Measurements from ENCODE around the gene SLC24A3.
"Not testable (repeated sequence)": the region's sequence is repeated elsewhere in the genome, so short reads cannot be mapped to it uniquely, and the experiment has no call there.

The SLC24A3 gene

GRCh38 chr20:19748681-19749080 is 536.2 kb downstream of the SLC24A3 start:
- Mint-ChIP-seq H3K36me3 (ENCODE audit: low read depth) (no peaks in the 10 kb centered on the region), H3K4me1 (ENCODE audit: low read depth) (peaks cover 39% of the 10 kb centered on the region), H3K27ac (no peak overlapping the region), H3K4me3 (no peak overlapping the region), H3K27me3 (no peaks in the 10 kb centered on the region), H3K9me3 (peaks cover 9% of the 10 kb centered on the region)
- intact Hi-C loops (cut with micrococcal nuclease), result no loop called here

GRCh38 chr20:19749618-19750071 is 537.2 kb downstream of the SLC24A3 start:
- H3K27me3 Mint-ChIP-seq, result no peaks in the 10 kb centered on the region
- H3K4me1 Mint-ChIP-seq (ENCODE audit: low read depth), result peaks cover 40% of the 10 kb centered on the region
- peaks cover 9% of the 10 kb centered on the region for H3K9me3 Mint-ChIP-seq
- intact Hi-C loops (cut with micrococcal nuclease), result no loop called here
- H3K27ac Mint-ChIP-seq, result no peak overlapping the region
- H3K4me3 Mint-ChIP-seq, result no peak overlapping the region
- no peaks in the 10 kb centered on the region for H3K36me3 Mint-ChIP-seq (ENCODE audit: low read depth)

- no peaks in the 10 kb centered on the region for H3K36me3 Mint-ChIP-seq (ENCODE audit: low read depth)
- intact Hi-C loops (cut with micrococcal nuclease), result no loop called here
- peaks cover 9% of the 10 kb centered on the region for H3K9me3 Mint-ChIP-seq
- no peak overlapping the region for H3K4me3 Mint-ChIP-seq
- H3K27me3 Mint-ChIP-seq, result no peaks in the 10 kb centered on the region
- H3K27ac Mint-ChIP-seq, result peak overlapping the region; percentile 84
- H3K4me1 Mint-ChIP-seq (ENCODE audit: low read depth), result peaks cover 40% of the 10 kb centered on the region
Observed at GRCh38 chr20:19750101-19750606, 537.7 kb downstream of the SLC24A3 start.

GRCh38 chr20:19750907-19751636 is 538.6 kb downstream of the SLC24A3 start:
- Mint-ChIP-seq H3K27me3 (peaks cover 1% of the 10 kb centered on the region), H3K36me3 (ENCODE audit: low read depth) (no peaks in the 10 kb centered on the region), H3K9me3 (peaks cover under 1% of the 10 kb centered on the region), H3K4me3 (no peak overlapping the region), H3K27ac (peak overlapping the region; percentile 84), H3K4me1 (ENCODE audit: low read depth) (peaks cover 43% of the 10 kb centered on the region)
- intact Hi-C loops (cut with micrococcal nuclease), result no loop called here

- H3K9me3 Mint-ChIP-seq; intact Hi-C loops (cut with micrococcal nuclease); H3K27me3 Mint-ChIP-seq; H3K4me3 Mint-ChIP-seq: not testable (repeated sequence)
- Mint-ChIP-seq H3K4me1 (ENCODE audit: low read depth) (peaks cover 64% of the 10 kb centered on the region), H3K36me3 (ENCODE audit: low read depth) (peaks cover 17% of the 10 kb centered on the region), H3K27ac (peak overlapping the region; percentile 33)
Observed at GRCh38 chr20:19754201-19754600, 541.8 kb downstream of the SLC24A3 start.

GRCh38 chr20:19756761-19757486 is 544.5 kb downstream of the SLC24A3 start:
- Mint-ChIP-seq H3K36me3 (ENCODE audit: low read depth) (peaks cover 37% of the 10 kb centered on the region), H3K4me3 (peak overlapping the region; percentile 99), H3K27ac (peak overlapping the region; percentile 100), H3K4me1 (ENCODE audit: low read depth) (peaks cover 69% of the 10 kb centered on the region), H3K9me3 (no peaks in the 10 kb centered on the region), H3K27me3 (peaks cover 5% of the 10 kb centered on the region)
- intact Hi-C loops (cut with micrococcal nuclease), result loop anchor here (5.0 kb wide), 1 partner anchor 50 kb away; no protein-coding TSS in a partner anchor

GRCh38 chr20:19757487-19758132 is 545.2 kb downstream of the SLC24A3 start:
- Mint-ChIP-seq H3K27me3 (peaks cover 5% of the 10 kb centered on the region), H3K4me3 (peak overlapping the region; percentile 99), H3K27ac (peak overlapping the region; percentile 100), H3K4me1 (ENCODE audit: low read depth) (peaks cover 69% of the 10 kb centered on the region), H3K36me3 (ENCODE audit: low read depth) (peaks cover 44% of the 10 kb centered on the region), H3K9me3 (no peaks in the 10 kb centered on the region)
- intact Hi-C loops (cut with micrococcal nuclease), result loop anchor here (2.0 to 5.0 kb wide), 2 partner anchors 50 to 65 kb away; no protein-coding TSS in a partner anchor

GRCh38 chr20:19758133-19758500 is 545.7 kb downstream of the SLC24A3 start, which contains the start of gene RIN2:
Gene RIN2, plus strand, starts transcription at chr20:19758258. Its CDS starts 131,344 bp downstream, at chr20:19889602.
- intact Hi-C loops (cut with micrococcal nuclease), result loop anchor here (2.0 to 5.0 kb wide), 2 partner anchors 51 to 65 kb away; no protein-coding TSS in a partner anchor
- peaks cover 65% of the 10 kb centered on the region for H3K4me1 Mint-ChIP-seq (ENCODE audit: low read depth)
- peaks cover 5% of the 10 kb centered on the region for H3K27me3 Mint-ChIP-seq
- peaks cover 48% of the 10 kb centered on the region for H3K36me3 Mint-ChIP-seq (ENCODE audit: low read depth)
- H3K4me3 Mint-ChIP-seq, result peak within 1 kb of the TSS; percentile 99
- H3K9me3 Mint-ChIP-seq, result no peaks in the 10 kb centered on the region
- peak within 1 kb of the TSS; percentile 100 for H3K27ac Mint-ChIP-seq

- peaks cover 59% of the 10 kb centered on the region for H3K4me1 Mint-ChIP-seq (ENCODE audit: low read depth)
- H3K27me3 Mint-ChIP-seq, result peaks cover 5% of the 10 kb centered on the region
- intact Hi-C loops (cut with micrococcal nuclease), result loop anchor here (2.0 to 5.0 kb wide), 2 partner anchors 51 to 66 kb away; no protein-coding TSS in a partner anchor
Observed at GRCh38 chr20:19758501-19759331, 546.3 kb downstream of the SLC24A3 start.

GRCh38 chr20:19760371-19760721 is 547.9 kb downstream of the SLC24A3 start:
- Mint-ChIP-seq H3K4me3 (no peak overlapping the region), H3K27me3 (peaks cover 5% of the 10 kb centered on the region), H3K27ac (peak overlapping the region; percentile 100), H3K36me3 (ENCODE audit: low read depth) (peaks cover 48% of the 10 kb centered on the region), H3K9me3 (no peaks in the 10 kb centered on the region), H3K4me1 (ENCODE audit: low read depth) (peaks cover 62% of the 10 kb centered on the region)
- intact Hi-C loops (cut with micrococcal nuclease), result no loop called here

More at GRCh38 chr20:19758501-19759331, 546.3 kb downstream of the SLC24A3 start:
- Mint-ChIP-seq H3K36me3 (ENCODE audit: low read depth) (peaks cover 48% of the 10 kb centered on the region), H3K4me3 (peak overlapping the region; percentile 99), H3K9me3 (no peaks in the 10 kb centered on the region), H3K27ac (peak overlapping the region; percentile 100)

- intact Hi-C loops (cut with micrococcal nuclease), result no loop called here
- H3K27me3 Mint-ChIP-seq, result peaks cover 3% of the 10 kb centered on the region
- no peak overlapping the region for H3K4me3 Mint-ChIP-seq
- peaks cover 59% of the 10 kb centered on the region for H3K4me1 Mint-ChIP-seq (ENCODE audit: low read depth)
- H3K36me3 Mint-ChIP-seq (ENCODE audit: low read depth), result peaks cover 52% of the 10 kb centered on the region
- no peak overlapping the region for H3K27ac Mint-ChIP-seq
- H3K9me3 Mint-ChIP-seq, result no peaks in the 10 kb centered on the region
Observed at GRCh38 chr20:19761326-19761725, 548.9 kb downstream of the SLC24A3 start.

GRCh38 chr20:19761841-19762240 is 549.4 kb downstream of the SLC24A3 start:
- no peaks in the 10 kb centered on the region for H3K9me3 Mint-ChIP-seq
- peaks cover 56% of the 10 kb centered on the region for H3K36me3 Mint-ChIP-seq (ENCODE audit: low read depth)
- H3K4me3 Mint-ChIP-seq, result no peak overlapping the region
- H3K27ac Mint-ChIP-seq, result peak overlapping the region; percentile 3
- H3K4me1 Mint-ChIP-seq (ENCODE audit: low read depth), result peaks cover 57% of the 10 kb centered on the region
- H3K27me3 Mint-ChIP-seq, result peaks cover under 1% of the 10 kb centered on the region
- intact Hi-C loops (cut with micrococcal nuclease), result no loop called here

GRCh38 chr20:19764207-19764606 is 551.8 kb downstream of the SLC24A3 start:
- H3K27me3 Mint-ChIP-seq, result no peaks in the 10 kb centered on the region
- no peak overlapping the region for H3K27ac Mint-ChIP-seq
- H3K4me3 Mint-ChIP-seq, result no peak overlapping the region
- H3K4me1 Mint-ChIP-seq (ENCODE audit: low read depth), result peaks cover 48% of the 10 kb centered on the region
- intact Hi-C loops (cut with micrococcal nuclease), result no loop called here
- no peaks in the 10 kb centered on the region for H3K9me3 Mint-ChIP-seq
- peaks cover 62% of the 10 kb centered on the region for H3K36me3 Mint-ChIP-seq (ENCODE audit: low read depth)

Data from dendritic cell treated with granulocyte-macrophage colony-stimulating factor and Interleukin-4, amounts not matched to agents 40 ng/mL and 50 ng/mL, for 4 days (primary cell).